GM18511 (cell line): ENCODE measurements around the gene PINK1.

Experiments
- ATAC-seq: cut with Tn5 transposase; IDR thresholded peaks from one replicate; pipeline ENCODE4 v1.9.1; 2021; ENCODE audit warnings: mild to moderate bottlenecking, moderate library complexity; ENCODE audit not compliant: unreplicated experiment

The PINK1 gene

DNA sequence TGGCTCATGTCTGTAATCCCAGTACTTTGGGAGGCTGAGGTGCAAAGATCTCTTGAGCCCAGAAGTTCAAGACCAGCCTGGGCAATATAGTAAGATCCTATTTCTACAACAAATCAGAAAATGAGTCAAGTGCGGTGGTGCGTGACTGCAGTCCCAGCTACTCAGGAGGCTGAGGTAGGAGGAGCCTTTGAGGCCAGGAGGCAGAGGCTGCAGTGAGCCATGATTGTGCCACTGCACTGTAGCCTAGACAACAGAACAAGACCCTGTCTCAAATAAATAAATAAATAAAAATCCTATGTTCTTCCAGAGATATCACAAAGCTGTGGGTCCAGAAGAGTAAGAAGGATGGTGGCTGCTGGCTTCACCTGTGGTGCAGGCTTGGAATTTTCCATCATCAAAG, 22.3 kb upstream of the PINK1 start:
- no peak for ATAC-seq

DNA sequence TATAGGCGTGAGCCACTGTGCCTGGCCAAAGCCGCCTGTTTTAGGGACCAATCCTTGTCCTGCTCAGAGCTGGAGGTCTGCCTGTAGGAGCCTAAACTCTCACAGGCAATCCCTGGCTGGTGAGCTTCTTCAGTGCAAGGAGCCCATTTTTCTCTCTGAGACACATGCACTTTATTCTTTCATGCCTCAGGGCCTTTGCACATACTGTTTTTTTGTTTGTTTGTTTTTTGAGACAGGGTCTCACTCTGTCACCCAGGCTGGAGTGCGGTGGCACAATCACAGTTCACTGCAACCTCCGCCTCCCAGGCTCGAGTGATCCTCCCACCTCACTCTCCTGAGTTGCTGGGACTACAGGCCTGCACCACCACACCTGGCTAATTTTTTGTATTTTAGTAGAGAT, 21.6 kb upstream of the PINK1 start:
- ATAC-seq: no peak

DNA sequence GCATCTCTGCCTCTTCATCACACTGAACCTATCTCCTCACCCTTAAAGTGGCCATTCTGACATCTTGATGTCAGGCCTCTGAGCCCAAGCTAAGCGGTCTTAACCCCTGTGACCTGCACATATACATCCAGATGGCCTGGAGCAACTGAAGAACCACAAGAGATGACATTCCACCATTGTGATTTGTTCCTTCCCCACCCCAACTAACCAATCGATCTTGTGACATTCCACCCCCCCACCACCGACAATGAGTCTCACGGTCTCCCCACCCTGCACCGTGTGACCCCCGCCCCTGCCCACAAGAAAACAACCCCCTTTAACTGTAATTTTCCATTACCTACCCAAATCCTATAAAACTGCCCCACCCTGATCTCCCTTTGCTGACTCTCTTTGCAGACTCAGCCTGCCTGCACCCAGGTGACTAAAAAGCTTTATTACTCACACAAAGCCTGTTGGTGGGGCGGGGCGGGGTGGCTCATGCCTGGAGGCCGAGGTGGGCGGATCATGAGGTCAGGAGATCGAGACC, 21.0 kb upstream of the PINK1 start:
- ATAC-seq: no peak

DNA sequence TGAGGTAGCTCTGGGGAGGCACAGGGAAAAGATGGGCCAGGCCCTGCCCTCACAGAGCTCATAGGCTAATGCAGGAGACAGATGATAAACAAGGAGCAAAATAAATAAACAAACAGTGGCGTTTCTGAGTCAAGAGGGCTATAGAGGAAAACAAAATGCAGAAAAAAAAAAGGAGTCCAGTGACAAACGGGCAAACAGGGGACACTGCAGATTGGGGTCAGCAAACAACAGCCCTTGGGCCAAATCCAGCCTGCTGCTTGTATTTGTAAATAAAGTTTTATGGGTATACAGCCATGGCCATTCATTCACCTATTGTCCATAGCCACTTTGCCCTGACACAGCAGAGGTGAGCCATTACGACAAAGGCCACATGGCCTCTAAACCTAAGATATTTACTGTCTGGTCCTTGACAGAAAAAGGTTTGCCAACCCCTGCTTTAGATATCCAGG, 19.1 kb upstream of the PINK1 start:
- no peak for ATAC-seq

DNA sequence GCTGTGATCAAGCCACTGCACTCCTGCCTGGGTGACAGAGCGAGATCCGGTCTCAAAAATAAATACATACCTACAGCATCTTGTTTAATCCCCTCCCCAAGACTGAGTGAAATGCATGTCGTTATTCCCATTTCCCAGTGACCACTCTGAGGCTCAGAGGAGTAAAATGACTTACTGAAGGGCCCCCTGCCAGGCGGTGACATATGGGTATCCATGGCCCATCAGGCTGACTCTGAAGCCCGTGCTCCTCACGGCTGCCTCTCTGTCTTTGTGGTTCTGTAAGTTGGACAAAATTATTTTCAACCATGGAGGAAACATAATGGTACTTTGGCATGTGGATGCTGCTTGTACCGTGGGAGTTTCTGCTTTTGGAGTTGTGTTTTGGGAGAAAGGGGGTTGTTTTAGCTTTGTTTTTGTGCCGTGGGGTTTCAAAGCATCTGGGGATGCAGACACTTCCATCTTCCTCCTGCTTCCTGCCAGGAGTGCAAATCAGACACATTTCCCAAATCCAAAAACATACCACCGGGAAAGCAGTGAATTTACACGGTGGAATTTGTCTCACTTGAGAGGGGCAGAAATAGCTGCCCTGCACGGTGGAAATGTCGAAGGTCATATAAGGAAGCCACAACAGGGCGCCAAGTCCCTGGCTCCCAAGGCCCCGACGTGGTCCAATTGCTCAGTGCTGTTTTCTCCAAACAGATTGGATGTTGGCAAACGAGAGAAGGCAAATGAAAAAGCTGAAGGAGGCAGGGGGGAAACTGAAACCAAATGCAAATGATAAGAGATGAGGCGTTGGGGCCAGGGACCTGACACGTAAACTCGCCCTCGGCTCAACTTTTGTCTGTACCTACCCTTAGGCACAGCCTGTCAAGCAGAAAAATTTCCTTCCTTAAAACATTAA, 17.1 kb upstream of the PINK1 start:
- ATAC-seq: no peak

DNA sequence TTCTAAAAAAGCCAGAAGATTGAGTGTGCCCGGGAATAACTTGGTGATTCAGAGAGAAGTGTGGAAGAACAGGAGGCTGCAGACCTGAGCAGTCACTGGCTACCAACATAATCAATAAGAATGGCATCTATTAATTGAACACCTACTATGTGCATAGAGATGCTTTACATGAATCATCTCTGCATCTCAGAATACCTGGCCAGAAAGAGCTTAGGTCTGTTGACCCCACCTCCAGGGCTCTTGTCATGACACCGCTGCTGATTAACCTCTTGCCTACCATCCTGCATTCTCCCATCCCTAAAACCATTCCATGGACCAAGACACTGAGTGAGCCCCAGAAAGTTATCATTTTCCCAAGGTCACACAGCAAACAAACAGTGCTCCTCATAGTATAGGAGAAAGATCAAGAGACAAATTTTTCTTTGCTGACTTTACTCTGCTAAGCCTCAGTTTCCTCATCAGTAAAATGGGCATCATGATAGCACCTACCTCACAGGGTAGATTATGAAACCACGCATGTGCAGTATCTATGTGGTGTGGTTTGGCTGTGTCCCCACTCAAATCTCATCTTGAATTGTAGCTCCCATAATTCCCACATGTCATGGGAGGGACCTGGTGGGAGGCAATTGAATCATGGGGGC, 16.3 kb upstream of the PINK1 start:
- no peak for ATAC-seq

DNA sequence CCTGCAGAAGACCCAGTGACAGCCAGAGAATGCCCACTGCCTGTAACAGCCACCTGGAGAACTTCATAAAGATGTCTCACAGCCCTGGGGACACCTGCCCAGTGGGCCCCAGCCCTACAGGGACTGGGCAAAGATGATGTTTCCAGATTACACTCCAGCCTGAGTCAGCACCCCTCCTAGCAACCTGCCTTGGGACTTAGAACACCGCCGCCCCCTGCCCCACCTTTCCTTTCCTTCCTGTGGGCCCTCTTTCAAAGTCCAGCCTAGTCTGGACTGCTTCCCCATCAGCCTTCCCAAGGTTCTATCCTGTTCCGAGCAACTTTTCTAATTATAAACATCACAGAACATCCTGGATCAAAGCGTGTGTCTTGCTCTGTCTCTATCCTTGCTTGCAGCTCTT, 14.7 kb upstream of the PINK1 start:
- ATAC-seq: no peak

DNA sequence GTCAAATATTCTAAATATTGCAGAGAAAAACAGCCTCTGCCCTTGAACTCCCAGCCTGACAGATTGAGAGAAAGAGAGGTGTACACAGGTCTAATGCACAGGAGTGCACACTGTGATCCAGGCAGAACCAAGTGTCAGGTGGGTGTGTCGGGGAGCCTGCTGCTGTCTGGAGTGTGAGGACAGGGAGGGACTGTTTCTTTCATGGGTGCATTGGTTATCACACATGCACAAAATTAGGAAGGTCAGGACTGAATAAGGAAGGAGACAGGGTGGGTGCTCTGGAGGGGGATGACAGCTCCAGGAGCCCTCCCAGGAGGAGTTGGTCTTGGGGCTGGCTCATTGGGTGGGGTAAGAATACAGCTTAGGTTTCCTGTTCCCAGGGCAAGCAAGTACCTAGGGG, 13.3 kb upstream of the PINK1 start:
- ATAC-seq: no peak

DNA sequence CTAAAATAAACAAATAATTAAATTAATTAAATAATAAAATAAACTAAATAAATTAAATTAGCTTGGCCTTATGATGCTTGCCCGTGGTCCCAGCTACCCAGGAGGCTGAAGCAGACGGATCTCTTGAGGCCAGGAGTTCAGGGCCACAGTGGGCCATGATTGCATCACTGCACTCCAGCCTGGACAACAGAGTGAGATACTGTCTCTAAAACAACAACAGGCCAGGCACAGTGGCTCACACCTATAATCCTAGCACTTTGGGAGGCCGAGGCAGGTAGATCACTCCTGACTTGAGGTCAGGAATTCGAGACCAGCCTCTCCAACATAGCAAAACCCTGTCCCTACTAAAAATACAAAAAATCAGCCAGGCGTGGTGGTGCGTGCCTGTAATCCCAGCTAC, 12.2 kb upstream of the PINK1 start:
- ATAC-seq: no peak

DNA sequence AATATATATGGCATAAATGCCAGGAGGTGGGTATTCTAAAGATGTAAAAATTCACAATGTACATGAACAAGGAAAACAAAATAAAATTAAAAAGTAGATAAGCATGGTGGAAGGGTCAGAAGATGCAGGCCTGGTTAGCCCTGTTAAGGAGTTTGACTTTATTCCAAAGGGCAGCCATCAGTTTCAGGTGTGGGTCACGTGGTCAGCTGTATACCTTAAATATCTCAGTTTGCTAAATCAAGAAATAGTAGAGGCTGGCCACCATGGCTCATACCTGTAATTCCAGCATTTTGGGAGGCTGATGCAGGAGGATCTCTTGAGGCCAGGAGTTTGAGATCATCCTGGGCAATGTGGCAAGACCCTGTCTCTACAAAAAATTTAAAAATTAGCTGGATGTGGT, 8.5 kb upstream of the PINK1 start:
- no peak for ATAC-seq

DNA sequence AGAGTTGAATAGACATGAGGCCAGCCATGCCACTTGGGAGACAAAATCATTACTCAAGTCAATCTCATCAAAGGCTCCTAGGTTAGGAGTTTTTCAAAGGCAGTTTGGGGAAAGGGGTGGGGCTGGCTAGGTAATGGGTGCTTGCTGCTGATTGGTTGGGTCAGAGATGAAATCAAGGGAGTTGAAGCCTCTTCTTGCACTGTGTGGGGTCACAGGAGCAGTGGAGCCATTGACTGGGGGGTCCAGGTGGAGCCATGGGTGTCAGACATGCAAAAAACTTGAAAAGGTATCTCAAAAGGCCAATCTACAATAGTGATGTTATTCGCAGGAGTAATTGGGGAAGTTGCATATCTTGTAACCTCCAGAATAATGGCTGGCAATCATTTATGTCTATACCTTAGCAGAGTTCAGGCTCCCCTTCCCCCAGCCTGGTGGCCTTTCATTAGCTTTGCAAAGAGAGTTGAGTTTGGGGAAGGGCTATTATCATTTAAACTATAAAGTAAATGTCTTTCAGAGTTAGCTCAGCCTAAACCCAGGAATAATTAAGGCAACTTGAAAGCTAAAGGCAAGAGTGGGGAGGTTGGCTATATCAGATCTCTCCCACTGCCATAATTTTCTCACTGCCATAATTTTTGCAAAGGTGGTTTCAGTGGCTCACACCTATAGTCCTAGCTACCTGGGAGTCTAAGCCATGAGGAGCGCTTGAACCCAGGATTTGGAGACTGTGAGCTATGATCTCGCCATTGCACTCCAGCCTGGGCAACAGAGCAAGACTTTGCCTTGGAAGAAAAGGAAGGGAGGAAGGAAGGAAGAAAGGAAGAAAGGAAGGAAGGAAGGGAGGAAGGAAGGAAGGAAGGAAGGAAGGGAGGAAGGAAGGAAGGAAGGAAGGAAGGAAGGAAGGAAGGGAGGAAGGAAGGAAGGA, 7.8 kb upstream of the PINK1 start:
- ATAC-seq: no peak

DNA sequence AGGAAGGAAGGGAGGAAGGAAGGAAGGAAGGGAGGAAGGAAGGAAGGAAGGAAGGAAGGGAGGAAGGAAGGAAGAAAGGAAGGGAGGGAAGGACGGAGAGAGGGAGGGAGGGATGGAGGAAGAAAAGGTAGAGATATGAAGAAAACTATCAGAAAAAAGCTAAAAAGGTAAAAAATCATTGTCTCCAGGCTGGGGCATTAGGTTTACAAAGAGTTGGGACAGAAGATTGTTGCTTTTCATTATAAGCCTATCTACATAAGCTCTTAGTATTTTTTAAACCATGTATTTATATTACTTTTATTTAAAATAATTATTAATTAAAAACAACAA, 7.2 kb upstream of the PINK1 start:
- no peak for ATAC-seq

DNA sequence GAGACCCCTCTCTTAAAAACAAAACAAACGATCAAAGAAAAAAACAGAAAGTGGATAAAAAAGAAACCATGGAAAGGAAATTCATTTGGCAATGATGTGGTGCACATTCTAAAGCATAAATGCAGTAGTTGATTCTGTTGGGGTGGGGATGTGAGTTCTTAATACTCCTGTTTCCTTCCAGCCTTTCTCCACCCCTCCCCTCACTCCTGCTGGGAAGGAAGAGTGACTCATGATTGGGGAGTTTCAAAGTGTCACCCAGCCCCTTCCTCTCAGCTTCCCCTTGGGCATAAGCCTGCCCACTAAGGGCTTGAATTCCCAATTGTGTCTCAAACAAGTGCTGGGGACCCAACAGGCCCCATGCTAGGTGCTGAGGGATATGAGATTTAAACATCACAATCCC, 6.7 kb upstream of the PINK1 start:
- no peak for ATAC-seq

DNA sequence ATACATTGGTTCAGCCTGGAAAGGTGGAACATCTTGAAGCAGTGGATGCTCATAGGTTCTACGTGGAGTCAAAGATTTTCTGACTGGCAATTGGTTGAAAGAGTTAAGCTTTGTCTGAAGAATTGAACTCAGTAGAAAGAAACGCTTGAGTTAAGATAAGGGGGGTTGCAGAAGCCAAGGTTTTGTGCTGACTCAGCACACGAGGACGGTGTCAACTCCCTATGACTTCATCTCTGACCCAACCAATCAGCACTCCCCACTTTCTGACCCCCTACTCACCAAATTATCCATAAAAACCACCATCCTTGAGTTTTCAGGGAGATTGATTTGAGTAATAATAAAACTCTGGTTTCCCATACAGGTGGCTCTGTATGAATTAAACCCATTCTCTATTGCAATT, 2.5 kb upstream of the PINK1 start:
- ATAC-seq: no peak

DNA sequence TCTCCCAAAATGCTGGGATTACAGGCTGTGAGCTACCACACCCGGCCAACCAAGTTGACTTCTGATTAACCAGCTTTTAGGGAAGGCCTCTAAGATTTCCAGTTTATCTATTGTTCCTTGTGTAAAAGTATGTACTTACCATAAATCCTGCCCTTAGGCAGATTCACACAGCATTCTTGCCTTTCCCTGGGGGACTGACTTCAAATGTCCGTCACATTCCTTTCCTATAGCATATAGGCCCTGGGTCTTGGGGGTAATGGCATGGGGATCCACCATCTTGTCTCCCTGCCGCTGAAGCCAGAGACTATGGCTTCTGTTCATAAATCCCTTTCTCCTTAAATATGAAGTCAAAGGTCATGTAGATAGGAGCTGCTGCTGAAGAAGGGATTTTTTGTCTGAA, 872 bp upstream of the PINK1 start:
- no peak for ATAC-seq

DNA sequence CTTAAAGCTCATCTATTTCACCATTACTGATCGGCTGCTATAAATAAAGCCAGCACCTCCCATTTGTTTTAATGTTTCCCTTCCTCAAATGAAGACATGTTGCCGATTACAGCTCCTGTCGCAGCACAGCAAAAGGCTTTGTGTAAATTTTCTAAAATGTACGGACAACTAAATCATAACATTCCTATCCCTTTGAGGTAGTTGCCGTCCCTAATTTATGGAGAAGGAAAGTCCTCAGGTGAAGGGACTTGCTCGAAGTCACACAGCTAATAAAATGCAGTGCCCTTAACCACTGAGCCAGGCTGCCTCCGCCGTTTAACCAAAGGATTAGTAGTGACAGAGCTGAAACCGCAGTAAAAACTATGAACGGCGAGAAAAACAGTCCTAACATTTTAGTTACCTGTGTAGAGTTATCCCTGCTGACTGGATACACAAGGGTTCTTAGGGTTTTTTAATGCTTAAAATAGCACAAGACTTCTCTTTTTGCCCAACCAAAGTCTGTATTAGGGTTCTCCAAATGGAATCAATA, 871 bp downstream of the PINK1 start:
- no peak for ATAC-seq

DNA sequence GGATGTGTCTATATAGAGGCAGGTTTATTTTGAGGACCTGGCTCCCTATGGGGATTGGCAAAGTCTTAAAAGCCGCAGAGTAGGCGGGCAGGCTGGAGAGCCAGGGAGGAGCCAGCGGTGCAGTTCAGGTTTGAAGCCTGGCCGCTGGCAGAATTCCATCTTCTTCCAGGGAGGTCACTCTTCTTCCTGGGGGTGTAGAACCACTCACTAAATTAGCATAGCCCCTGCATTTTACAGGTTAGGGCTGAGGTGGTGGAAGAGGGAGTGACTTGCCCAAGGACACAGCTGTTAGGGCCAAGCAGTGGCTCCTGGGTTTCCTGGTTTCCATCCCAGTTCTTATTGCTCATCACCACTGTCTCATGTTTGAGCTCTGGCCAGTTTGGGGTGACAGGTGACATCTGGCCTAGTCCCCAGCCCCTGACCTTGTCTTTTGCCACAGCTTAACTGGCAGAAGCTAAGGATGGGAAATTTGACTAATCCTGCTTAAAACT, 1.4 kb downstream of the PINK1 start:
- no peak for ATAC-seq

DNA sequence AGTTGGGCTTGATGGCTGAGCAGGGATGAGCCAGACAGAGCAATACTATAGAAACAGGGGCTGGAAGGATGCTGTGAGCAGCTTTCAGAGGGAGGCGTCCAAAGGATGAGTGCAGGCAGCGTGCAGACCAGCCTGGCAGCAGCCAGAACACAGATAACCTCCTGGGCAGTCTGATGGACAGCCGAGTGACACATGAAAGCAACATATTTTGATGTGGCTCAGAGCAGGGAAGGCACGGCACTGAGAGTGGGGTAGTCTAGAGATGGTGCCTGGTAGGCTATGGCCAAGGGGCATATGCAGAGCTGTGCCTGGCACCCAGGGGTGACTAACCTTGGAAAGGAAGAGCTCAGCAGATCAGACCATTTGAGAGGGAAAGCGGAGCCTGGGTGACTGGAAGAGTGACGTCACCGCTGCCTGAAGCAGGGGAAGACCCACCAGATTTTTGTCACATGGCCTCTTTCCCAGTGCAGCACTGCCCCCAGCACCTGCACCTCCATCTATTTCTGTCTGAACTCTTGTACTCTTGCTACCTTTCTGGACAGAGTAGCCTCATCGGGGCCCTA, 3.6 kb downstream of the PINK1 start:
- ATAC-seq: no peak

DNA sequence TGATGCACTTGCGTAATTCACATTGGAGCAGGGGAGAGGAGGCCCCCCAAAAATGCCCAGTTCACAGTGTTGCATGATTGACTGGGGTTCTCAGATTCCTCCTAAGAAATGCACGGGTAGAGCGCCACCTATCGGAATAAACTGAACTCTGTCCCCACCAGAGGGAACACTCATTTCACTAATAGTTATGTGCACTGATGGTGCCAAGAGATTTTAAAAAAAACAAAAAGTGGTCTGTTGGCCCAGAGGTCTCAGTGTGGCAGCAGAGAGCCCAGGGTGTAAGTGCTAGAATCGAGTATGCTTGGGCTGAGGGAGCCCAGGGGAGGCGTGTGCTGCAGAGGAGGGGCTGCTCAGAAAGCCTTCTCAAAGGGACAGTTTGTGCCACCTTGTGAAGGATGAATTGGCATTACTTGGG, 6.9 kb downstream of the PINK1 start:
- ATAC-seq: no peak

DNA sequence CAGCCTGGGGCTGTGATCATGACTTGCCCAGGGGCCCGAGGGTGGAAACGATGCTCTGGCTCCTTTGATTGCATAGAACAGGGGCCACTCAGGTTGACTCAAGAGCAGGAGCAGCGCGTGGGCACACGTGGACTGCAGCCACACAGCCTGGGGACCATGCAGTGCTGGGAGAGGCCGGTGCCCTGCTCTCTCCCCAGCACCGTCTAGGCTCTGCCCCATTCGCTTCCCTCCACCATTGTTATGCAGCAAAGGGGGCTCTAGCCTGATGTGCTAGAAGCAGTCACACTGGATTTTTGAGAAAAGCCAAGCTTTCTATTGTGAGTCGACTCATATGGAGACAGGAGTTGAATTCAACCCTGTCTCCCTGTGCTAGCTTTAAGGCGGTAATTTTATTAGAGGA, 8.7 kb downstream of the PINK1 start:
- ATAC-seq: no peak

DNA sequence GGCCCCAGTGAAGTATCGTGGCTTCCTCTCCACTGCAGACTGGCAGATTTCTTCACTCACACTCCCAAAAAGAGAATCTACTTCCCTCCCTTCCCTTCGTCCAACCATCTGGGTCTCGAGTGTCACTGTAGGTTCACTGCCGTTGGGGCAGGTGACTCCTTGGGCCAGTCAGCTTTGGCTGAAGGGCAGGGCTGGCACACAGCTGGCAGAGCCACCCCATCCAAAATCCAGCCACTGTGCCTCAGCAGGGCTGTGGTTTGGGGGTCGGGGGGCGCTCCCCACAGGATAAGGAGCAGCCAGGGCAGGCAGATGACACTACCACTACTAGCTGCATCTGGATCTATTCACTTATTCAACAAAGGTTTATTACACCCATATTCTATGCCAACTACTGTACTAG, 9.8 kb downstream of the PINK1 start:
- no peak for ATAC-seq
